Lung (tissue), 12 donors: ENCODE measurements around the gene DCAF5. TPM values are rescaled to one million over a fixed set of nuclear protein-coding genes. Genes with fewer than 3 reads are reported as not detected.

Experiments
- ATAC-seq: fragments of 200-7000 bp; cut with Tn5 transposase; one replicate; pipeline ENCODE4 v1.9.1; 2020; ENCODE audit warnings: moderate number of reproducible peaks; ENCODE audit not compliant: insufficient read depth, low FRiP score
- DNase-seq, 3 donors: peaks; one replicate each; pipeline ENCODE4 v3.0.0-alpha.2; 2013 to 2017
- H3K27ac ChIP-seq, 2 donors: one replicate each; pipeline ENCODE4 v1.5.1; 2013; ENCODE audit warnings: mild to moderate bottlenecking in 2 of 2, moderate library complexity in 2 of 2, control low read depth in 1 of 2, inconsistent platforms in 1 of 2, low read depth in 1 of 2, low read length in 1 of 2
- H3K27me3 ChIP-seq, 3 donors: one replicate each; pipeline ENCODE4 v1.5.1; 2013; ENCODE audit warnings: low read length in 2 of 3; ENCODE audit not compliant: control insufficient read depth in 3 of 3, insufficient read depth in 3 of 3
- H3K36me3 ChIP-seq, 4 donors: one replicate each; pipeline ENCODE4 v1.5.1; 2013; ENCODE audit warnings: low read length in 4 of 4, mild to moderate bottlenecking in 1 of 4, moderate library complexity in 1 of 4; ENCODE audit not compliant: control insufficient read depth in 4 of 4, insufficient read depth in 4 of 4
- H3K4me1 ChIP-seq, 5 donors: one replicate each; pipeline ENCODE4 v1.5.1; 2013; ENCODE audit warnings: low read length in 5 of 5, mild to moderate bottlenecking in 2 of 5, moderate library complexity in 1 of 5; ENCODE audit not compliant: control insufficient read depth in 5 of 5, insufficient read depth in 5 of 5
- H3K4me3 ChIP-seq: one replicate; pipeline ENCODE4 v1.5.1; 2013; ENCODE audit warnings: mild to moderate bottlenecking, control low read depth, moderate library complexity
- H3K9ac ChIP-seq, 2 donors: one replicate each; pipeline ENCODE4 v1.5.1; 2013; ENCODE audit warnings: low read length in 2 of 2, control low read depth in 1 of 2; ENCODE audit not compliant: insufficient read depth in 1 of 2
- H3K9me3 ChIP-seq, 4 donors: one replicate each; pipeline ENCODE4 v1.5.1; 2013; ENCODE audit warnings: low read length in 3 of 4, mild to moderate bottlenecking in 1 of 4, moderate library complexity in 1 of 4; ENCODE audit not compliant: control insufficient read depth in 4 of 4, insufficient read depth in 3 of 4
- CTCF ChIP-seq: IDR thresholded peaks from 2 replicates; pipeline ENCODE4 v1.5.1; 2012; ENCODE audit warnings: mild to moderate bottlenecking; ENCODE audit errors: control extremely low read depth, extremely low read depth
- WGBS, 2 donors: extraction: QIAGEN DNeasy Blood & Tissue Kit; methylation state at CpG; one replicate each; pipeline ENCODE4 v1.1.7; 2013; 5-methylcytosine and 5-hydroxymethylcytosine counted together
- polyA plus RNA-seq, 2 donors: library from polyadenylated mRNA; stranded (reverse); fragments of 200-250 nt; gene quantifications; one replicate each; pipeline ENCODE4 v1.2.1, GENCODE V29; 2013
- total RNA-seq, 2 donors: library from RNA; depleted of rRNA in 1 of 2; stranded (reverse); fragments of >200 nt in 1 of 2; gene quantifications; one replicate each; pipeline ENCODE4 v1.2.1, GENCODE V29; 2014 to 2021
- donor health status: control.
- donor health status: control.
- donor health status: Bipolar disorder and iron deficiency.
- donor health status: healthy.
- donor health status: DM: yes; HTN: yes; CAD: no.

Gene DCAF5
- total and polyA plus RNA-seq, 4 donors: 20.2 to 50.4 (median 31.2) TPM

- 80 to 100% methylated on average over 1 of the region's 1 CpG for WGBS, 2 donors
- H3K27me3 ChIP-seq: no peaks in the 10 kb centered on the region
- DNase-seq: no peak
Measured at GRCh38 chr14:69161590-69161989, 8.7 kb upstream of the DCAF5 start.

GRCh38 chr14:69156224-69156623 is 3.3 kb upstream of the DCAF5 start:
- no peak for ATAC-seq
- no peak for TF ChIP-seq CTCF
- Histone ChIP-seq H3K27me3 (no peaks in the 10 kb centered on the region), H3K9me3 (no peaks in the 10 kb centered on the region), H3K36me3 (no peaks in the 10 kb centered on the region), H3K9ac (no peak overlapping the region), H3K4me1 (peaks cover 0 to 6% (median 5%) of the 10 kb centered on the region in 5 donors), H3K4me3 (no peak overlapping the region), H3K27ac (no peak overlapping the region)
- no peak for DNase-seq

More at GRCh38 chr14:69161590-69161989, 8.7 kb upstream of the DCAF5 start:
- Histone ChIP-seq H3K27ac (no peak overlapping the region), H3K36me3 (no peaks in the 10 kb centered on the region), H3K9ac (no peak overlapping the region), H3K4me1 (no peaks in the 10 kb centered on the region), H3K9me3 (no peaks in the 10 kb centered on the region), H3K4me3 (no peak overlapping the region)
- ATAC-seq: no peak
- no peak for TF ChIP-seq CTCF

GRCh38 chr14:69154779-69155178 is 1.9 kb upstream of the DCAF5 start:
- Histone ChIP-seq H3K36me3 (no peaks in the 10 kb centered on the region), H3K9me3 (no peaks in the 10 kb centered on the region), H3K27ac (peak overlapping the region in 1 of 2 donors; percentile 1), H3K4me3 (no peak overlapping the region), H3K27me3 (no peaks in the 10 kb centered on the region), H3K9ac (no peak overlapping the region), H3K4me1 (peaks cover 5 to 19% (median 9%) of the 10 kb centered on the region in 5 donors)
- TF ChIP-seq CTCF: no peak
- no peak for ATAC-seq
- WGBS, 2 donors: 48 to 73% methylated on average over 4 of the region's 4 CpGs
- DNase-seq: peak; percentile 33 to 60 (median 57)

GRCh38 chr14:69153873-69154270 is 953 bp upstream of the DCAF5 start:
- WGBS, 2 donors: 6 to 7% methylated on average over 13 of the region's 13 CpGs
- Histone ChIP-seq H3K27me3 (no peaks in the 10 kb centered on the region), H3K9me3 (no peaks in the 10 kb centered on the region), H3K9ac (peak overlapping the region; percentile 3 to 42), H3K36me3 (peaks cover 0 to 5% (median 2%) of the 10 kb centered on the region in 4 donors), H3K27ac (peak overlapping the region; percentile 96 to 97), H3K4me3 (peak overlapping the region; percentile 92), H3K4me1 (peaks cover 5 to 19% (median 9%) of the 10 kb centered on the region in 5 donors)
- no peak for ATAC-seq
- DNase-seq: peak in 2 of 3 donors; percentile 42 to 60
- TF ChIP-seq CTCF: no peak
